ENCODE data around the gene RTN3. TPM values are rescaled to one million over a fixed set of nuclear protein-coding genes. Genes with fewer than 3 reads are reported as not detected.

Gene RTN3
- total RNA-seq, 3 donors from 2014 or later (not counting 1 experiment from before 2014, with no cell fraction given), result 36.9 to 43.0 (median 37.6) TPM

DNA sequence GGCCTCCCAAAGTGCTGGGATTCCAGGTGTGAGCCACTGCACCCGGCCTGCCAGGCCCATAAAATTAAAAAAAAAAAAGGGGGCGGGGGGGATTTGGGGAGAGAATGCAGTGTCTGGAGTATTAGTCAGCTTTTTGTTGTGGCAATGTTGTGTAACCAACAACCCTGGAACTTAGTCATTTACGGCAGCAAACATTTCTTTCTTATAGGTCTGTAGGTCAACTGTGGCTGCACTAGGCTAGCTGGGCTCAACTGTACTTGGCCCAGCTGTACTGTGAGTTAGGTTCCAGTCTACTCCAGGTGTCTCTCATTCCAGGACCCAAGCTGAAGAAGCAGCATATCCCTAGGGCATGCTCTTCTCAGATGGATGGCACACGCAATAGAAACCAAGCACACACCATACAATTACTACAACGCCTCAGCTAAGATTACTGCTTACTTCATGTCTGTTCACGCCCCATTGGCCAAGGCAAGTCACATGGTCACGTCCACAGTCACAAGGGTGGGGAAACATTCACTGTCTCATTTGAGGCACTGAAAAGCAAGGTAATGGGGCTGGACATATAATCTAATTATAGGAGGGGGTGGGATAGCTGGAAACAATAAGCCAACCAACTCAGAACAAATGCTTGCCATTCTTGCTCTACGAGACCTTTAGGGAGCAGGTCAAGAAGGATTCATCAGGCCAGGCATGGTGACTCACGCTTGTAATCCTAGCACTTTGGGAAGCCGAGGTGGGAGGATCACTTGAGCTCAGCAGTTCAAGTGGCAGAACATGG lies 121.5 kb downstream of the RTN3 start:
- no peaks in the 10 kb centered on the region for H3K36me3 Mint-ChIP-seq
- H3K4me1 Mint-ChIP-seq, result no peaks in the 10 kb centered on the region
- no peak for DNase-seq
- Histone ChIP-seq H3K9me3 (ENCODE audit: control insufficient read depth, insufficient read depth, low read length) (no peaks in the 10 kb centered on the region), H3K4me1 (ENCODE audit: control insufficient read depth, insufficient read depth, low read length) (no peaks in the 10 kb centered on the region), H3K36me3 (ENCODE audit: control insufficient read depth, insufficient read depth, low read length) (no peaks in the 10 kb centered on the region), H3K27me3 (ENCODE audit: control insufficient read depth, insufficient read depth, low read length) (no peaks in the 10 kb centered on the region), H3K27ac (ENCODE audit: low read length) (no peak overlapping the region), H3K4me3 (ENCODE audit: low read length) (no peak overlapping the region)
- peaks cover 9 to 10% of the 10 kb centered on the region in 2 donors for H3K27me3 Mint-ChIP-seq (ENCODE audit: low read depth in 2 of 2)
- WGBS (ENCODE audit: insufficient coverage), result 91% methylated on average over 10 of the region's 10 CpGs
- intact Hi-C loops (cut with micrococcal nuclease), result no loop called here
- no peaks in the 10 kb centered on the region for H3K9me3 Mint-ChIP-seq
- TF ChIP-seq, protein P1, sequence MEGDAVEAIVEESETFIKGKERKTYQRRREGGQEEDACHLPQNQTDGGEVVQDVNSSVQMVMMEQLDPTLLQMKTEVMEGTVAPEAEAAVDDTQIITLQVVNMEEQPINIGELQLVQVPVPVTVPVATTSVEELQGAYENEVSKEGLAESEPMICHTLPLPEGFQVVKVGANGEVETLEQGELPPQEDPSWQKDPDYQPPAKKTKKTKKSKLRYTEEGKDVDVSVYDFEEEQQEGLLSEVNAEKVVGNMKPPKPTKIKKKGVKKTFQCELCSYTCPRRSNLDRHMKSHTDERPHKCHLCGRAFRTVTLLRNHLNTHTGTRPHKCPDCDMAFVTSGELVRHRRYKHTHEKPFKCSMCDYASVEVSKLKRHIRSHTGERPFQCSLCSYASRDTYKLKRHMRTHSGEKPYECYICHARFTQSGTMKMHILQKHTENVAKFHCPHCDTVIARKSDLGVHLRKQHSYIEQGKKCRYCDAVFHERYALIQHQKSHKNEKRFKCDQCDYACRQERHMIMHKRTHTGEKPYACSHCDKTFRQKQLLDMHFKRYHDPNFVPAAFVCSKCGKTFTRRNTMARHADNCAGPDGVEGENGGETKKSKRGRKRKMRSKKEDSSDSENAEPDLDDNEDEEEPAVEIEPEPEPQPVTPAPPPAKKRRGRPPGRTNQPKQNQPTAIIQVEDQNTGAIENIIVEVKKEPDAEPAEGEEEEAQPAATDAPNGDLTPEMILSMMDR (IDR thresholded peaks at IDR 0.05), result no peak
- H3K27ac Mint-ChIP-seq, result no peak overlapping the region
- no peak overlapping the region for H3K4me3 Mint-ChIP-seq
- no peak for ATAC-seq

DNA sequence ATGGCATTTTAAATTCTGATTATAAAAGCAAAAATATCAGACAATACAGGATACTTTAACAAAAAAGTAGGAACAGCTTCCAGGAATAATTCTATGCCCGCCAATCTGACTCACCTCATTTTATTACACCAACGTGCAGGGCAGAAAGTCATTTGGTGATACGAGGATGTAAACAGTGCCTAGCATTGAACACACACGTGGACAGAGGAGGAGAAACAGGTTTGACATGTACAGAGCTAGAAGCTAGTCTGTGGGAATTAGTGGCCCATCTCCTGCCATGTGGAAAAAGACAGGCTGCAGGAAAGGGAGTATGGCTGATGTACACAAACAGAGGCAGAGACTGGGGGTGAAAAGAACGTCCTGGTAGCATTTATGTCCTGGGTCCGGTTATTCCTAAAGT lies 123.0 kb downstream of the RTN3 start:
- intact Hi-C loops (cut with micrococcal nuclease), result no loop called here
- H3K27ac Mint-ChIP-seq, result no peak overlapping the region
- TF ChIP-seq, protein P1 (IDR thresholded peaks at IDR 0.05), result no peak
- H3K9me3 Mint-ChIP-seq, result no peaks in the 10 kb centered on the region
- Histone ChIP-seq H3K27ac (ENCODE audit: low read length) (no peak overlapping the region), H3K4me1 (ENCODE audit: control insufficient read depth, insufficient read depth, low read length) (no peaks in the 10 kb centered on the region), H3K4me3 (ENCODE audit: low read length) (no peak overlapping the region), H3K36me3 (ENCODE audit: control insufficient read depth, insufficient read depth, low read length) (no peaks in the 10 kb centered on the region), H3K27me3 (ENCODE audit: control insufficient read depth, insufficient read depth, low read length) (no peaks in the 10 kb centered on the region), H3K9me3 (ENCODE audit: control insufficient read depth, insufficient read depth, low read length) (no peaks in the 10 kb centered on the region)
- H3K27me3 Mint-ChIP-seq (ENCODE audit: low read depth in 2 of 2), result peaks cover 7 to 9% of the 10 kb centered on the region in 2 donors
- no peak for ATAC-seq
- no peaks in the 10 kb centered on the region for H3K4me1 Mint-ChIP-seq
- H3K4me3 Mint-ChIP-seq, result no peak overlapping the region
- WGBS (ENCODE audit: insufficient coverage), result 87% methylated on average over 6 of the region's 6 CpGs
- no peak for DNase-seq
- no peaks in the 10 kb centered on the region for H3K36me3 Mint-ChIP-seq

DNA sequence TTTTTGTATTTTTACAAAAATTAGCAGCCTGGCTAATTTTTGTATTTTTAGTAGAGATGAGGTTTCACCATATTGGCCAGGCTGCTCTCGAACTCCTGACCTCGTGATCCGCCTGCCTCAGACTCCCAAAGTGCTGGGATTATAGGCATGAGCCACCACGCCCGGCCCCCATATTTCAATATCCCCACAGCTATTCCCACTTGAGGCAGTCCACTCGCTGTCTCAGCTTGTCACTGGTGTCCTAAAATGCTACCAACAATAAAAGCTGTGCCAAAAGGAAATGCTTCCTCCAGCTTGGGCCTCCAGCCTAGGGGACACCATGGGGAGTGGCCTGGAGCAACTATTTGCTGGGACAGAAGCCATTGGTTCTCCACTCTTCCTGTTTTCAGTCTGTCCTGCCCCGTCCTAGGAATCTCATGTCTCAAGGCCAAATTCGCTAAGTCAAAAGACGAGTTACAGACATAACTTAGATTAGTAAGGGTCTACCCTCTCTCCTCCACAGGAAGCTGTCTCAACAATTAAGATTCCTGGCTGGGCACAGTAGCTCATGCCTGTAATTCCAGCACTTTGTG lies 124.6 kb downstream of the RTN3 start:
- Histone ChIP-seq H3K27ac (ENCODE audit: low read length) (no peak overlapping the region), H3K36me3 (ENCODE audit: control insufficient read depth, insufficient read depth, low read length) (no peaks in the 10 kb centered on the region), H3K27me3 (ENCODE audit: control insufficient read depth, insufficient read depth, low read length) (no peaks in the 10 kb centered on the region), H3K4me1 (ENCODE audit: control insufficient read depth, insufficient read depth, low read length) (no peaks in the 10 kb centered on the region), H3K9me3 (ENCODE audit: control insufficient read depth, insufficient read depth, low read length) (no peaks in the 10 kb centered on the region), H3K4me3 (ENCODE audit: low read length) (no peak overlapping the region)
- TF ChIP-seq, protein P1 (IDR thresholded peaks at IDR 0.05), result no peak
- Mint-ChIP-seq H3K4me3 (no peak overlapping the region), H3K27me3 (ENCODE audit: low read depth in 2 of 2) (peaks cover under 1 to 1% of the 10 kb centered on the region in 2 donors), H3K27ac (no peak overlapping the region), H3K36me3 (no peaks in the 10 kb centered on the region), H3K4me1 (no peaks in the 10 kb centered on the region), H3K9me3 (no peaks in the 10 kb centered on the region)
- 95% methylated on average over 8 of the region's 9 CpGs for WGBS (ENCODE audit: insufficient coverage)
- no peak for ATAC-seq
- intact Hi-C loops (cut with micrococcal nuclease), result no loop called here
- no peak for DNase-seq

Other genes starting within 250 kb of the RTN3 start
- 1 to 10 TPM in 1 of 3 donors, under 1 TPM in 2; 0.59 to 3.0 (median 0.95) TPM for gene PLAAT5, start 190.3 kb upstream of the RTN3 start, total RNA-seq
- gene LGALS12, start 175.4 kb upstream of the RTN3 start, total RNA-seq, result 1 to 10 TPM in 1 of 3 donors, under 1 TPM in 2; 0.23 to 1.8 (median 0.38) TPM
- 100 to 1,000 TPM; 204 to 215 (median 210) TPM for gene PLAAT4, start 144.7 kb upstream of the RTN3 start, total RNA-seq
- 1 to 10 TPM; 1.6 to 5.6 (median 4.6) TPM for gene PLAAT2, start 118.1 kb upstream of the RTN3 start, total RNA-seq
- gene PLAAT3, start 67.1 kb upstream of the RTN3 start, total RNA-seq, result 10 to 100 TPM; 32.5 to 34.1 (median 34.1) TPM
- 10 to 100 TPM; 35.7 to 46.8 (median 41.6) TPM for gene ATL3, start 10.1 kb upstream of the RTN3 start, total RNA-seq
- 1 to 10 TPM; 3.7 to 5.3 (median 4.8) TPM for gene ZFTA, start 87.3 kb downstream of the RTN3 start, total RNA-seq
- 10 to 100 TPM; 15.6 to 25.3 (median 21.1) TPM for gene SPINDOC, start 132.0 kb downstream of the RTN3 start, total RNA-seq
- gene MARK2, start 157.6 kb downstream of the RTN3 start, total RNA-seq, result 10 to 100 TPM; 63.8 to 88.4 (median 80.2) TPM
- not detected for gene RCOR2, start 235.7 kb downstream of the RTN3 start, total RNA-seq